GM21367 (cell line): ENCODE data around the gene MLST8.
"Not testable (repeated sequence)": the region's sequence is repeated elsewhere in the genome, so short reads cannot be mapped to it uniquely, and the experiment has no call there.

Experiments used
- ATAC-seq: cut with Tn5 transposase; IDR thresholded peaks from one replicate; pipeline ENCODE4 v1.9.1; 2021; ENCODE audit not compliant: unreplicated experiment

The MLST8 gene

DNA sequence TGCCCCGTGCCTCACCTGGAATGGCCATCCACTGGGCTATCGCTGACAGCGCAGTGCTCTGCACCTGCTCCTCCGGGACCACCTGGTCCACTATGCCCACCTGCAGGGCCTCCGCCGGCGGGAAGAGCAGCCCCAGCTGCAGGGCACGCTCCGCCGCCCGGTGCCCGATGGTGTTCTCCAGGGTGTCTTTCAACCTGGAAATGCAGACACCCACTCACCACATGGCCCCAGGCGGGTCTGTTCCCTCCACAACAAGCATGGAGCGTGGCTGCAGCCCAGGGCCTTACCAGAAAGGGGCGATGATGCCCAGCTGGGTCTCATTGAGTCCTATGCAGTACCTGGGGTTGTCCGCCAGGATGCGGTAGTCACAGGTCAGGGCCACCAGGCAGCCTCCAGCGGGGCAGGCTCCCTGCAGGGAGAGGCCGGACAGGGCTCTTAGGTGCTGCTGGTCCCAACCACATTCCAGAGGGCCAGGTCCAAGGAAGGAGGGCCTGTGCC is 37.8 kb downstream of the MLST8 start:
- ATAC-seq, result no peak

DNA sequence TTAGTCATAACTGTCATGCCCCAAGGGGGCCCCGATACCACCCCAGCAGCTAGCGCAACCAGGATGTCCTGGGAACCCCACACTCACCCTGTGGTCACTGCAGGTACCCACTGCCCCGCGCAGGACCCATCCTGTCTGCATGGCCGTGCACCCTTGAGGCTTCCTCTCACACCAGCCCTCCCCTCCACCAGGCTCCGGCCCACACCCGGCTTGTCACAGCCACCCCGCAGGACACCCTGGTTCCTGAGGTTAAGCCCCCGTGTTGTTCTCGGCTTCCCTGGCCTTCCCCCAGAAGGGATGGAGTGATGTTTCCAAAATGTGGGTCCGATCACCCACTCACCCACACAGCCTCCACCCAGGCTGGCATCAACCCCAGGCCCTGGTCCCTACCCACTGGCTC is 38.5 kb downstream of the MLST8 start:
- ATAC-seq, result no peak

DNA sequence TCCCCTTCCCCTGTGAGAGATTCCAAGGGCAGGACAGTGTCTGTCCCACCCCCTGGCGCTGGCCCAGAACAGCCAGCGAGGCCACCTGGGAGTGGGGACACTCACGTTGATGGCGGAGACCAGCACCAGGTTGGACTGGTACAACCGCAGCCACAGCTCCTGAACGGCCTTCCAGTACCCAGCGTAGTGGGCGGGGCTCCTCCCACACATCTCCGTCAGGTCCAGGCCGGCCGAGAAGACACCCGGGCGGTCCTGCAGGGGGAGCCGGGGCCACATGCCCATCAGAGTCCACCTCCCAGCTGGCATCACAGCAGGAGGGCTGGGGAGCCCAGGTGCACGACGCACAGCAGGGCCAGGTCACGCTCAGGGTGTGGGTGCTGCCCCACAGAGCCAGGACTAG is 39.0 kb downstream of the MLST8 start:
- no peak for ATAC-seq

DNA sequence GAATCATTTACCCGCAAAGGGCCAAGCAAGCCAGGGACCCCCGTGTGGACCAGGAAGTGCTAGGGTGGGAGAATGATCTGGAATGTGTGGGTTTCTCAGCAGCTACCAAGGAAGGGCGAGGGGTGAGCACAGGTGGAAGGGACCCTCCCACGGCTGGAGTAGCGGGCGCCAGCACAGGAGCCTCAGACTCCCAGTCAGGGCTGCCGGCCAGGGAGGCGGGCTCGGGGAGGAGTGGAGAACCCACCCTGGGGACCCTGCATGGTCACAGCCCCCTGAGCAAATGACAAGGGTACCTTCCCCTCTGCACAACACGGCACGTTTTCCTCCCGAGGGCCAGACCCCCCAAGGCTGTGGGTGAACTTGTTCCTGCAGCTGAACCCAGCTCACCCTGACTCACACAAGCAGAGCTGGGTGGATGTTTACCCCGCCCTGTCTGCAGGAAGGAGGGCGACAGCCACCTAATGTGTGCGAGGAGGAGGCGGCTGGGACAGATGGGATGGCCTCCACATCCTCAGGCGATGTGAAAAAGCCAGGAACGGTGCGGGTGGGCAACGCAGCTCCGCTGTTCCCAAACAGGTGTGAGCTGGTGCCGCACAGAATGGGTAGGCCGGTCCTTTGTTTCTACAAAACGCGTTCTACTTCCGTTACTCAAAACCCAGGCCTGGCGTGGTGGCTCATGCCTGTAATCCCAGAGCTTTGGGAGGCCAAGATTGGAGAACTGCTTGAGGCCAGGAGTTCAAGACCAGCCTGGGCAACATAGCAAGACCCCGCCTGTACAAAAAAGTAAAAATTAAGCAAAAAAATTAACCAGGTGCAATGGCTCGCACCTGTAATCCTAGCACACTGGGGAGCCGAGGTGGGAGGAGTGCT is 39.9 kb downstream of the MLST8 start:
- no peak for ATAC-seq

DNA sequence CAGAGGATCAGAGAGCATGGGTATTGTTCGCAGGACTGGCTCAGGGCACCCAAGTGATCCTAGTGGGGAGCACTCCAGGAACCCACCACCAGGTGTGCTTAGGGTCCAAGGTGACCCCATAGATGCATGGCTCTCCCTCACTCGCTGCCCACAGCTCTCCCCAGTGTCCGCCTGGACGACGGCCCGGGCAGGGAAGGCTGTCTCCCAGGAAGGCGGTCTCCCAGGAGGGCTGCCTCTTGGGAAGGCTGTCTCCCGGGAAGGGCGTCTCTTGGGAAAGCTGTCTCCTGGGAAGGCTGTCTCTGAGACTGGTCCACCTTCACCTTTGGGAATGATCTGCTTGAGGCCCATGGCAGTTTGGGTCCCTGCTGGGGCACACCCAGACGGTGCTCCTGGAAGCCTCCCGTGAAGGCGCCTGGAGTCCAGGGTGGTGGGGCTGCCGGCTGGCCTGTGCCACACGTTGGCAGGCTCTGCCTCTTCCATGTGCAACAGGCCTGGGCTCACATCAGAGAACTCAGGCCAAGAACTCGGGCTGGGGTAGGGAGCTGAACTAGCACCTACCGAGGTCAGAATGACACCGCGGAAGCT is 41.1 kb downstream of the MLST8 start:
- ATAC-seq, result no peak

DNA sequence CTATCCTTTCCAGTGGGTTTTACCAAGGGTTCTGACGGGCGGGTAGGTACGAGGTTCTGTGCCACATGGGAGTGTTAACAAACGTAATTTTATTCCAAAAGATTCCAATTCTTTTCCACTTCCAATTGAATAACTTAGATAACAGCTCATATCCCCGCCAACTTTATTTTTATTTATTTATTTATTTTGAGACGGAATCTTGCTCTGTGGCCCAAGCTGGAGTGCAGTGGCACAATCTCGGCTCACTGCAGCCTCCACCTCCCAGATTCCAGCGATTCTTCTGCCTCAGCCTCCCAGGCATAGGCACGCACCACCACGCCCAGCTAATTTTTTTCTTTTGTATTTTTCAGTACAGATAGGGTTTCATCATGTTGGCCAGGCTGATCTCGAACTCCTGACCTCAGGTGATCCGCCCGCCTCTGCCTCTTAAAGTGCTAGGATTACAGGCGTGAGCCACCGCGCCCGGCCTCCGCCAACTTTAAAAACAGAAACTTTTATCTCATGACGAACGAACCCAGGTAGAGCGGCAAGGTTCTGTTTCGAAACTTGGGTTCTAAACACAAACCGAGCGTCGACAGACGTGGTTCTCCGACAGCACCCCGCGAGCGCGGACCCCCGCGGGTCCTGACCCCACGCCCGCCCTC is 45.5 kb downstream of the MLST8 start:
- no peak for ATAC-seq

DNA sequence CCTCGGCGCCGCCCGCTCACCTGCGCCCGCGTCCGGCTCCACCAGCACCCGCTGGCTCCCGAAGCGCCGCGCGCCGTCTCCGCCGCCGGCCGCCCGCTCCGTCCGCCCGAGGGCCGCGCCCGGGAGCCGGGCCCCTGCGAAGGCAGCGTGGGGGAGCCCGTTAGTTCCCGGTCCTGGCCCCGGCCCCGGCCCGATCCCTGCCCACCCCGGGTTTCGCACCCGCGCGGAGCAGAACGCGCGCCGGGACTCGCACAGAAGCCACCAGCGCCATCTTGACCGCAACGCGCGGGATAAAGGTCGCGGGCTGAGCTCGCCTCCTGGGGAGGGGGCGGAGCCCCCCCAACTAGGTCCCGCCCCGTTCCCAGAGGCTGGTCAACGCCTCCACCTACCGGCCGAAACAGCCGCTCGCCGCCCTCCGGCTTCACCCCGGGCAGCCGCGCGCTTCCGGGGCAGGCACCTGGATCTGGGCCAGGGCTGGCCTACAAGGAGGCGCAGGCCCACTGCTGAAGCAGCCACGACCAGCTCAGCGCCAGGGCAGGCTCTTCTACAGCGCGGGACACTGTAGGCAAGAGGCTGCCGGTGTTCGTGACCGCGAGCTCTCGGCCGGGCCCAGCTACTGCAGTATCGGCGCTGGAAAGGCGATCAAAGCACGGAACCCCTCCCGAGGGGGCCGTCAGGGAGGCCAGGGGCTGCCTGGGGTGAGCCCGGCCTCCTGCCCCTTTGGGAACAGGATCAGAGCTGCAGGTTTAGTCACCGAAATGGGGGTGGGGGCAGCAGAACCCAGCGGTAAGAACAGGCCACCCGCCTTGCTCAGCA is 46.2 kb downstream of the MLST8 start, which contains the start of gene ECI1:
TSS of gene ECI1 (minus strand) at position 292 of the 816 bp plus-strand sequence. CDS start at position 271, 21 bp downstream.
- peak; percentile 80 for ATAC-seq

DNA sequence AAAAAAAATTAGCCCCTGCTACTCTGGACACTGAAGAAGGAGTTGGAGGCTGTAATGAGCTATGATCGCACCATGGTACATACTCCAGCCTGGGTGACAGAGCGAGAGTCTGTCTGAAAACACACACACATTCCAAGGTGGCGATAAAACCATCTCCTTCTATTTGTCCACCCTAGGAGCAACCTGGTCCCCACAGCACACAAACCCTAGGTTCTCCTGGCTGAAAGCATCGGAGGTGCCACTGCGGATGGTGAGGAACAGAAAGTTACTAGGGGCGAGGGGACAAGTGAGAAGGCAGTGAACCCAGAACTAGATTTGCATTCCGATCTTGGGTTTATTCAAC is 47.5 kb downstream of the MLST8 start:
- no peak for ATAC-seq

DNA sequence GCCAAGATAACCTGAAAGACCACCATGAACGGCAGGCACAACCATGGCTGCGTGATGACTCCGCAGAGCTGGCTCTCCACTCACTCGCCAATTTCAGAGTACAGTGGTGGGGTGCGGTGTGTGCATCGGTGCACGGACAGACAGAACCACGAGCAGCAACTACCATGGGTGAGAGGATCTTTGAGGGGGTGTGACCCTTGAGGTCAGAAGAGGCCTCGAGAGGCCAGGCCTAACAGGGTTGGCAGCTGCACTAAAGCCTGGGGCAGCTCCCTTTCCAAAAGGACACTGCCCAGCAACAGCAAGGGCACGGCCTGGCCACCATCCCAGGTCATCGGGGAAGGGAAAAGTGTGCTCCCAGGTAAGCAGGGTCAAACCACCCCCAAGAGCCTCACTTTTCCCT is 48.0 kb downstream of the MLST8 start:
- no peak for ATAC-seq

DNA sequence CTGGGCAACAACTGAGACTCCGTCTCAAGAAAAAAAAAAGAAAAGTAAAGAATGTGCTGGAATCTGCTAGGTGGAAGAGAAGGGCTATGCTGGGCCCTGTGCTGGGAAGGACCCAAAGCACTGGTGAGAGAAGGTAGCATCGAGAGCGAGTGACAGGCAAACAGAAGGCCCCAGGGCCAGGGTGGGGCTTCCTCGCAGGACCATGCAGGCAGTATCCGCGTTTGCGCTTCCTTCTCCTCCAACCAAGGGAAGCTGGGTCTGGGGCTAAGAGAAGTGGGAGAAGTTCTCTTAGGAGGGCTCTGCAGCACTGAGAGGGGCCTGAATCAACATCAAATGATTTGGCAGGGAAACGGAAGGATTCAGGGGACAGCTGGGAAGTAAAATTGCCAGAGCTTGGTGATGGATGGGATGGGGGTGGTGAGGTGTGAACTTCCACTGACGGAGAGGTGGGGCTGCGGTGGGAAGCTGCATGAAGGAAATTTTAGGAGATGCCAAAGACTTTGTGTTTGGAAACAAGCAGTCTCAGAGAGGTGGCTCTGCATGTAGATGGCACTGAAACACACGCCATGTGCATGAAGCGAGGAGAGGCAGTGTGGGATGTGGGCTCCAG is 51.4 kb downstream of the MLST8 start:
- no peak for ATAC-seq

DNA sequence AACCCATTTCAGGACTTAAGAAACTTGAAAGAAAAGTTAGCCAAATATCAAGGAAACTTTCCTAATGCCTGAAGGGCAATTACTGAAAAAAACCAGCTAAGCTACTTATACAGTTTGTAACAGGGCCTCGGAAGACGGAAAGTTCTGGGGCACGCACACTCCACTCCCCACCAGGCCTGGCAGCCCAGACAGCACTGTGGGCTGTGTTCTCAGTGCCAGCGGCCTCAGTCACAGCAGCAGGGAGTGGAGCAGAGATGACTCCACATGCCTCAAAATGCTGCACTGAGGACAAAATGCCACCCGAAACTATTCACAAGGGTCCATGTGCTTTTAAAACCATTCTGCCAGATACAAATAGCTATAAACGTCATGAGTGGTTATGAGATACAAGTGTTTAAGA is 52.5 kb downstream of the MLST8 start:
- ATAC-seq, result no peak

DNA sequence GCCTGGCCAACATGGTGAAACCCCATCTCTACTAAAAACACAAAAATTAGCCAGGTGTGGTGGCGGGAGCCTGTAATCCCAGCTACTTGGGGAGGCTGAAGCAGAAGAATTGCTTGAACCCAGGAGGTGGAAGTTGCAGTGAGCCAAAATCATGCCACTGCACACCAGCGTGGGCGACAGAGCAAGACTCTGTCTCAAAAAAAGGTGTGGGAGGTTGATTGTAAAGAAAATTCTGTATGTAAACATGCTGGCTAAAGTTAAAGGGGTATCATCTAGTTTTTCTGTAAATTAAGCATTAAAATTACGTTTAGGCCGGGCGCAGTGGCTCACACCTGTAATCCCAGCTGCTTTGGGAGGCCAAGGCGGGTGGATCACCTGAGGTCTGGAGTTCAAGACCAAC is 53.3 kb downstream of the MLST8 start:
- not testable (repeated sequence) for ATAC-seq
